ENCODE measurements around the gene DLL4.

Gene DLL4

DNA sequence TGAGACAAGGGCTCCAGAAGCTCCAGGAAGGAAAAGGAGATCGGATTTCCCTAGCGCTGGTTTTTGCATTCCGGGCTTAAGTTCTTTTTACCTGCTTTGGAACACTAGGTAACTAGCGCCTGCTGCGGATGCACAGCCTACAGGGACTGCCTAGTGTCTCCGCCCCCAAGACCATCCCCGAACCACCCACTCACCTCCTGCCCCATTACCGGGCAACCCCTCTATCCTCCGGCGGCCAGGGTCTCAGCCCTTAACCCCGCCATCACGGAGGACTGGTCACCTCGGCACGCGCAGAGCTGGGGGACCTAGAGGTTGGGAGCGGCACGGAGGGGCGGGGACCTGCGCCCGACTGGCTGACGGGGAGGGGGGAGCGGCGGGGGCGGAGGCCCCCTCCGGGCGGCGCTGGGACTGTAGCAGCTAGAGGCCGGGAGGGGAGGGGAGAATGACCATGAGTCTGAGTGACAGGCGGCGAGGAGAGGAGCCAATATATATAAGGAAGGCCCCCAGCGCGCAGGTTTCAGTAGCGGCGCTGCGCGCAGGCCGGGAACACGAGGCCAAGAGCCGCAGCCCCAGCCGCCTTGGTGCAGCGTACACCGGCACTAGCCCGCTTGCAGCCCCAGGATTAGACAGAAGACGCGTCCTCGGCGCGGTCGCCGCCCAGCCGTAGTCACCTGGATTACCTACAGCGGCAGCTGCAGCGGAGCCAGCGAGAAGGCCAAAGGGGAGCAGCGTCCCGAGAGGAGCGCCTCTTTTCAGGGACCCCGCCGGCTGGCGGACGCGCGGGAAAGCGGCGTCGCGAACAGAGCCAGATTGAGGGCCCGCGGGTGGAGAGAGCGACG lies at the start of gene DLL4:
Gene DLL4, plus strand, starts transcription at position 520 of the 839 bp plus-strand sequence. CDS start 329 bp downstream, outside the sequence.
- no peak for FAIRE-seq

DNA sequence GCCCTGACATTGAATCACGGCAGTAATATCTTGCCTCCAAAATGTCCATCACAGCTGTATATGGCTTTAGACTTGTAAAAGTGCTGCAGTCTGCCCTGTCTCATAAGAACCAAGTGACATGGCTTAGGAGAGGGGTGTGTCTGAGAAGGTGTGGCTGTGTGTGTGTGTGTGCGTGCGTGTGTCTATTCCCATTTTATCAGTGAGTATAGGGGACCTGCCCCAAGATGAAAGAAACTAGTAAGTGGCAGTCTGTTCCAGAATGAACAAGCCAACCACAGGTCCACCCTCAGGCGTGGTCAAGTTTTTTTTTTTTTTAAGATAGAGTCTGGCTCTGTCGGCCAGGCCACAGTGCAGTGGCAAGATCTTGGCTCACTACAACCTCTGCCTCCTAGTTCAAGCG lies 49.5 kb upstream of the DLL4 start:
- FAIRE-seq = no peak

DNA sequence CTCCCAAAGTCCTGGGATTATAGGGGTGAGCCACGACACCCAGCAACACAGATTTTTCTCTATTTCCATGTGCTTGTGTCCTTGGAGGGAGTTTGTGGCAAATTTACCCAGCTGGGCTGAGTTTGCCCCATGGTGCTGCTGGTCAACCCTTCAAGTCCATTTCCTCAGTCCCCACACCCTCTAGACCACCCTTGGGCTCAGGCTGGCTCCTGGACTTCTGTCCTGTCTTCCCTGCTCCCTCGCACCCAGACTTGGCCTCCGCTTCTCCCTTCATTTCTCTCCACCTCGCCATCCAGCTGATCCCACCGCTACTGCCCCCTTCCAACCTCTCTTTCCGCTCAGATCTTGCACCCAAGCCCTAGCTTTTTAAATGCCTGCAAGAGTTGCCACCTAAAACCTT lies 47.8 kb upstream of the DLL4 start:
- no peak for FAIRE-seq

DNA sequence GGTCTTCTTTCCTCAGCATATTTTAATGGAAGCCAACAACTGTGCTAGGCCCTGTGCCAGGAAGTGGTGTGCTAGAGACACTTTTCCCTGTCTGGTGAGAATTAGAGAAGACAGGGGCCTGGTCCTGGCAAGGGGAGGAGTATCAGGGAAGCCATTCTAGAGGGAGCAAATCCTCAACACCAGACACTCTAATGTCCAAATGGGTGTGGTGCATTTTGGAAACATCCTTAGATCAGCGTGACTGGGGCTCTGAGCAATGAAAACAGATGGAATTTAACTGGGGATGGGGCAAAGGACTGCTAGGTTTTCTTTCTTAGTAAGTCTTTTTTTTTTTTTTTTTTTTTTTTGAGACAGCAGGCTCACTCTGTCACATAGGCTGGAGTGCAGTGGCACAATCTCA lies 42.6 kb upstream of the DLL4 start:
- no peak for FAIRE-seq

DNA sequence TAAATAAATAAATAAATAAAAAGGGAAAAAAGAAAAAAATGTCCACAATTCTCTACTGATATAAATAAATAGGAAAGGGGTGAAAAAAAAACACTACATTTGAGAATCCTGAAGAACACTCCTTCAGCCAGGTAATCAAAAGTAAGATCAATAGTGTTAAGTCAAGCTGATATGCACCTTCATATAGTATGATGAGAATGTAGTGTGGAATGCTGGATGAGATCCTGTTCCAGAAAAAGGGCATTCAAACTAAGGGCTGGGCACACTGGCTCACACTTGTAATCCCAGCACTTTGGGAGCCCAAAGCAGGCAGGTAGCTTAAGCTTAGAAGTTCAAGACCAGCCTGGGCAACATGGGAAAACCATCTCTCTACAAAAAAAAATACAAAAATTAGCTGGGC lies 40.0 kb upstream of the DLL4 start:
- no peak for FAIRE-seq

DNA sequence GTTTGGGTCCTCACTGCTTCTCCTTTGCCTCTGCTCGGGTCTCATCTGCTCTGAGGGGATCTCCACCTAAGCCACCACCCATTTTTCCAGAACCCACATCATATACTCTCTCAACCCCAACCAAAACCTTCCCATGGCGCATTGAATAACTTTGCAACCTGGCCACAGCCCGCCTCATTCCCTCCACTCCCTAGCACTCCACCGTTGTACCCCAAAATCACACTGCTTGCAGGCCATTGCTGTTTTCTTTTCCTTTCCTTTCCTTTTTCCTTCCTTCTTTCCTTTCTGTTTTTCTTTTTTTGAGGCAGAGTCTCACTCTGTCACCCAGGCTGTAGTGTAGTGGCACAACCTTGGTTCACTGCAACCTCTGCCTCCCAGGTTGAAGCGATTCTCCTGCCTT lies 38.0 kb upstream of the DLL4 start:
- FAIRE-seq = no peak

DNA sequence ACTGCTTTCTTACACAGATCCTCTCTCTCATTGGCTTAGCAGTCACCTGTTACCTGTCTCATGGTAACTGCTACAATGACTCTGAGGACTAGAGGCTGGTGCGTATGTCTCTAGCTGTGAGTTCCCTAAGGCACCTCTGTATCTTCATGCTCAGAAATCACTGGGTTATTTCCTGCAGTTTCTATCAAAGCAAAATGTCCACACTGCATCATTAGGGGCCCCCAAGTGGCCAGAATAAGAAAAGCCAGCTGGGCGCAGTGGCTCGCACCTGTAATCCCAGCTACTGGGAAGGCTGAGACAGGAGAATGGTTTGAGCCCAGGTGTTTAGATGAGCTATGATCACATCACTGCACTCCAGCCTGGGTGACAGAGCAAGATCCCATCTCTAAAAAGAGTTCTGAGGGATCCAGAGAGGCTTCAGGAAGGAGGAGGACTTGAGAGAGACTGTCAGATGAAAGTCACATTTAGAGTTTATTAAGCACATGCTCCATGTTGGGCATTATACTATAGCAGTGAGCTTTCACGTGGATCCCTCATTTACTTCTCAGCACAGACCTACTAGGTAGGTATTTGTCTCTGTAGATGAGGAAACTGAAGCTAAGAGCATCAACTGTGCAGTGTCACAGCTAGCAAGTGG lies 37.2 kb upstream of the DLL4 start:
- no peak for FAIRE-seq

DNA sequence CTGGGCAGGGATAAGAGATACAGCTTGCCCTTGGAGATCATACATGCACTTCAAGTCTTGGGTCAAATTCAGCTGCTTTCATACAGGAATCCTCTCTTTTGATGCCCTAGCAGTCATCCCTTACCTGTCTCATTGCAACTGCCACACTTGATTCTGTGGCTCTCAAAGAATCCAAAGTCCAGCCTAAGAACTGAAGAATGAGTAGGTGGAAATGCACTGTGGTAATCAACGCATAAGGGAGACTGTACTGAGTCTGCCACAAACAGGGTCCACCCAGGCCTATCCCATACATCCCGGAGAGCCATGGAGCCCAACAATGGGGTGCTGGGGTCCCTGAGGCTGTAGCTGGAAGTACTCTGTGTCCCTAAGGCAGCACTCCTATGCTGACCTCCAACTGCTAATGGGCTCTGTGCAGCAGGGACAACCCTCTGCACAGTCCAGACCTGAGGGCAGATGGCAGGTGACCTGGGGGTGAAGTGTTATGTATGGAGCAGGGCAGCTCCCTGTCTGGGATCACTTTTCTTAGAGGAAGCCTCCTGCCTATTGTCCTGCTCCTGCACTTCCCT lies 36.6 kb upstream of the DLL4 start:
- no peak for FAIRE-seq

DNA sequence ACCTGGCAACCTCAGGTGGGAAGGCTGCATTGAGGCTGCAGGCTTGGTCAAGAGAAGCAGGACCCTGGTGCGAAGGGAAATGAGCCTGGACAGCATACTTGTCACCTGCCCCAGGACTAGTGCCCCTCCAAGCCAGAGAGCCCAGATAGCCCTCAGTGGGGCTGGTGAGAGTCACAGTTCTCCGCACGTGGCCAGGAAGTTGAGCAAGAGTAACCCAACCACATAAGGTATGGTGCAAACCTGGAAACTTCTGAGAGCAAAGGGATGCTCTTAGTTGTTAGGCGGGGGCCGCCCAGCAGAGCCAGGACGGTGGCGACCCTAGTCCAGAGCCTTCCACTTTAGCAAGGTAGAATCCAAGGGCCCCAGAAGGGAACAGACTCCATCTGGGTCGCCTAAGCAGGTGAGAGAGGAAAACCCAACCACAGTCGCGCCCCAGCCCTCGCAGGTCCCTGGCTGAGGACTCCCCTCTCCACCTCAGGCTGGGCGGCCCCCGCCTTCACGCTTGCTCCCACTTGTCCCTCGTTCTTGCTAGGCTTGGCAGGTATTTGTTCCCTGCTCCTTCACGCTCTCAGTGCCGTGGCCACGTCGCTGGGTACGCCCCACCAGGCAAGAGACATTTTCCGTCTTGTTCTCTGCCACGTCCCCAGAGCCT lies 36.0 kb upstream of the DLL4 start:
- FAIRE-seq = no peak

DNA sequence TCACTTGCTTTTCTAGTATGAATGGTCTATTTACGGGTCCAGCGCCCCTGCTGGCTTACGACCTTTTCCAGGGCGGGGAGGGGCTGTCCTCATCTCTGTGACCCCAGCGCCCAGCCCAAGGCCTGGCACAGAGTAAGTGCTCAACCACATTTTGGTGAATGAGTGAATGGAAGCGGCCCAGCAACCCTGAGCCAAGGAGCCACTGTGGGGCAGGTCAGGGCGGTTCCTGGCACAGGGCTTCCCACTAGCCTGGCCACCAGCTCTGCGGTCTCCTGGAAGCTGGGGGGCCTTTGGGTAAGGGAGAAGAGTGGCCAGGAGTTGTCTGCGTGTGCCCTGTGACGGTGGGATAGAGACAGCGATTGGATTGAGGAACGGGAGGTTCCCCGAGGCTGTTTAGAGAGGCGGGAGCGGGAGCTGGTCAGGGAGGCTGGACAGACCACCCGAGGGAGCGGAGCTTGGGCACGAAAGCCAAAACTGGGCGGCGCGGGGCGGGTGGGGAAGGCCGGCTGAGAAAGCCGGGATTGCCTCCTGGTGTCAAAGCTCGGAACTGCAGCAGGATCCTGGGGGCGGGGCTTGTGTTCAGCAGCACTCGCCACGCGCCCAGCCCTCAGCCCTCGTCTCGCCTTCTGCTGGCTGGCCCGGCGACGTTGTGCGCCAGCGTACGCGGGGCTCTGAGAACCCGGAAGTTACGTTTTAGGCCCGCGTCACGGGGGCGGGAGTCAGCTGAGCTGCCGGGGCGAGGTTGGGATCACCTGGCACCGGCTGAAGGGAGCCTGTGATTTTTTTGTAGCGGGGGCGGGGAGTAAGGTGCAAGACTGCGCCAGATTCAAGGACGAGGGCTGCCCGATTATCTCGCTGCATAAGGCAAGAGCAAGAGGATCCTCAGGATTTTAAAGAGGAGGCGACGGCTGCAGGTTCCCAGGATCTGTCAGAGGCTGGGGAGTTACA lies 35.1 kb upstream of the DLL4 start, which contains the start of gene VPS18:
Gene VPS18, plus strand, starts transcription at position 718 of the 948 bp plus-strand sequence. CDS start 319 bp downstream, outside the sequence.
- peak; percentile 89 for FAIRE-seq

DNA sequence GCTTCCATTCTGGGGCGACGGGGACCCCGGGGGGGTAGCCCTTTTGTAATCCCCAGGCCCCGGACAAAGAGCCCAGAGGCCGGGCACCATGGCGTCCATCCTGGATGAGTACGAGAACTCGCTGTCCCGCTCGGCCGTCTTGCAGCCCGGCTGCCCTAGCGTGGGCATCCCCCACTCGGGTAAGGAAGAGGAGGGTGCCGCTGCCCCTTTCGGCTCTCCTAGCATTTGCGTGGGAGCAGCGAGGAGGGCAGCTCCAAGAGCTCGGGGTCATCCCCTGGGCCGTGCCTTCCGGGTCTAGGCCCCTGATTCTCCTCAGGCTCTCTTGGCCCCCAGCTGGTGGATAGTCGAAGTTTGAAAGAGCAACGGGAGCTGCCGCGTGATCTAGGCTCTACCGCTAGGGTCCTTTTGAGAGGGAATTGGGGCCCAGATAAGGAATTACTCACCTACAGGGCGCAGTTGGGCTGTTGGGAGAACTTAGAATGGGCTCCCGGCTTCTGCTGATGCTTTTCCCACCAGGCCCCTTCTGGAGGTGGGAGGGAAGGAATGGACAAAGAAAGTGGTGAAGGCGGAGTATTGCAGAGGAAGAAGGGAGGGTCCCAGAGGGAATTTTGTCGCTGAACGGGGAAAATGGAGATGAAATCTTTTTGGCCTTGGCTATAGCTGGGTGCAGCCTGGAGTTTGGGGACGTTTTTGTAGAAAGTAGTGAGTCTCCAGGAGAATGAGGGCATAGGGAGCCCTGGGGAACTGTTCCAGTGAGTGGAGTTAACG lies 34.3 kb upstream of the DLL4 start:
- FAIRE-seq = no peak

DNA sequence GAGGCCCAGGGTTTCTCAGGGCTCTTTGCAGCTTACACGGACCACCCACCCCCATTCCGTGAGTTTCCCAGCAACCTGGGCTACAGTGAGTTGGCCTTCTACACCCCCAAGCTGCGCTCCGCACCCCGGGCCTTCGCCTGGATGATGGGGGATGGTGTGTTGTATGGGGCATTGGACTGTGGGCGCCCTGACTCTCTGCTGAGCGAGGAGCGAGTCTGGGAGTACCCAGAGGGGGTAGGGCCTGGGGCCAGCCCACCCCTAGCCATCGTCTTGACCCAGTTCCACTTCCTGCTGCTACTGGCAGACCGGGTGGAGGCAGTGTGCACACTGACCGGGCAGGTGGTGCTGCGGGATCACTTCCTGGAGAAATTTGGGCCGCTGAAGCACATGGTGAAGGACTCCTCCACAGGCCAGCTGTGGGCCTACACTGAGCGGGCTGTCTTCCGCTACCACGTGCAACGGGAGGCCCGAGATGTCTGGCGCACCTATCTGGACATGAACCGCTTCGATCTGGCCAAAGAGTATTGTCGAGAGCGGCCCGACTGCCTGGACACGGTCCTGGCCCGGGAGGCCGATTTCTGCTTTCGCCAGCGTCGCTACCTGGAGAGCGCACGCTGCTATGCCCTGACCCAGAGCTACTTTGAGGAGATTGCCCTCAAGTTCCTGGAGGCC lies 29.5 kb upstream of the DLL4 start:
- FAIRE-seq = no peak

DNA sequence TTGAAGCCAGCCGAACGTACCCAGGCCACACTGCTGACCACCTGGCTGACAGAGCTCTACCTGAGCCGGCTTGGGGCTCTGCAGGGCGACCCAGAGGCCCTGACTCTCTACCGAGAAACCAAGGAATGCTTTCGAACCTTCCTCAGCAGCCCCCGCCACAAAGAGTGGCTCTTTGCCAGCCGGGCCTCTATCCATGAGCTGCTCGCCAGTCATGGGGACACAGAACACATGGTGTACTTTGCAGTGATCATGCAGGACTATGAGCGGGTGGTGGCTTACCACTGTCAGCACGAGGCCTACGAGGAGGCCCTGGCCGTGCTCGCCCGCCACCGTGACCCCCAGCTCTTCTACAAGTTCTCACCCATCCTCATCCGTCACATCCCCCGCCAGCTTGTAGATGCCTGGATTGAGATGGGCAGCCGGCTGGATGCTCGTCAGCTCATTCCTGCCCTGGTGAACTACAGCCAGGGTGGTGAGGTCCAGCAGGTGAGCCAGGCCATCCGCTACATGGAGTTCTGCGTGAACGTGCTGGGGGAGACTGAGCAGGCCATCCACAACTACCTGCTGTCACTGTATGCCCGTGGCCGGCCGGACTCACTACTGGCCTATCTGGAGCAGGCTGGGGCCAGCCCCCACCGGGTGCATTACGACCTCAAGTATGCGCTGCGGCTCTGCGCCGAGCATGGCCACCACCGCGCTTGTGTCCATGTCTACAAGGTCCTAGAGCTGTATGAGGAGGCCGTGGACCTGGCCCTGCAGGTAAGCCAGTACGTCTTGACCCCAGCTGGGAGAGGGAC lies 28.7 kb upstream of the DLL4 start:
- FAIRE-seq = no peak

DNA sequence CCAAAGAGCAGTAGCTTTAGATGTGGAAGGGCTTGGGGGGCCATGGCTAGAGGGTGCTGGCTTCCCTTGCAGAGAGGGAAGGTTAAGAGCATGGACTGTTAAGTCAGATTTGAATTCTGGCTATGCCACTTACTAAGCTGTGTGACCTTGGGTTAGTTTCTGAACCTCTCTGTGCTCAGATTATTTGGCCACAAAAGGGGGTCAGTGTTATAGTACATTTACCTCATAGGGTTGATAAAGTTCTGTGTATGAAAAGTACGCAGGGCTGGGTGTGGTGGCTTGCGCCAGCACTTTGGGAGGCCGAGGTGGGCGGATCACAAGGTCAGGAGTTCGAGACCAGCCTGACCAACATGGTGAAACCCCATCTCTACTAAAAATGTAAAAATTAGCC lies 28.1 kb upstream of the DLL4 start:
- no peak for FAIRE-seq

DNA sequence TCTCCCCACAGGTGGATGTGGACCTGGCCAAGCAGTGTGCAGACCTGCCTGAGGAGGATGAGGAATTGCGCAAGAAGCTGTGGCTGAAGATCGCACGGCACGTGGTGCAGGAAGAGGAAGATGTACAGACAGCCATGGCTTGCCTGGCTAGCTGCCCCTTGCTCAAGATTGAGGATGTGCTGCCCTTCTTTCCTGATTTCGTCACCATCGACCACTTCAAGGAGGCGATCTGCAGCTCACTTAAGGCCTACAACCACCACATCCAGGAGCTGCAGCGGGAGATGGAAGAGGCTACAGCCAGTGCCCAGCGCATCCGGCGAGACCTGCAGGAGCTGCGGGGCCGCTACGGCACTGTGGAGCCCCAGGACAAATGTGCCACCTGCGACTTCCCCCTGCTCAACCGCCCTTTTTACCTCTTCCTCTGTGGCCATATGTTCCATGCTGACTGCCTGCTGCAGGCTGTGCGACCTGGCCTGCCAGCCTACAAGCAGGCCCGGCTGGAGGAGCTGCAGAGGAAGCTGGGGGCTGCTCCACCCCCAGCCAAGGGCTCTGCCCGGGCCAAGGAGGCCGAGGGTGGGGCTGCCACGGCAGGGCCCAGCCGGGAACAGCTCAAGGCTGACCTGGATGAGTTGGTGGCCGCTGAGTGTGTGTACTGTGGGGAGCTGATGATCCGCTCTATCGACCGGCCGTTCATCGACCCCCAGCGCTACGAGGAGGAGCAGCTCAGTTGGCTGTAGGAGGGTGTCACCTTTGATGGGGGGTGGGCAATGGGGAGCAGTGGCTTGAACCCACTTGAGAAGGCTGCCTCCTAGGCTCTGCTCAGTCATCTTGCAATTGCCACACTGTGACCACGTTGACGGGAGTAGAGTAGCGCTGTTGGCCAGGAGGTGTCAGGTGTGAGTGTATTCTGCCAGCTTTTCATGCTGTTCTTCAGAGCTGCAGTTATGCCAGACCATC lies 26.3 kb upstream of the DLL4 start:
- FAIRE-seq = no peak

DNA sequence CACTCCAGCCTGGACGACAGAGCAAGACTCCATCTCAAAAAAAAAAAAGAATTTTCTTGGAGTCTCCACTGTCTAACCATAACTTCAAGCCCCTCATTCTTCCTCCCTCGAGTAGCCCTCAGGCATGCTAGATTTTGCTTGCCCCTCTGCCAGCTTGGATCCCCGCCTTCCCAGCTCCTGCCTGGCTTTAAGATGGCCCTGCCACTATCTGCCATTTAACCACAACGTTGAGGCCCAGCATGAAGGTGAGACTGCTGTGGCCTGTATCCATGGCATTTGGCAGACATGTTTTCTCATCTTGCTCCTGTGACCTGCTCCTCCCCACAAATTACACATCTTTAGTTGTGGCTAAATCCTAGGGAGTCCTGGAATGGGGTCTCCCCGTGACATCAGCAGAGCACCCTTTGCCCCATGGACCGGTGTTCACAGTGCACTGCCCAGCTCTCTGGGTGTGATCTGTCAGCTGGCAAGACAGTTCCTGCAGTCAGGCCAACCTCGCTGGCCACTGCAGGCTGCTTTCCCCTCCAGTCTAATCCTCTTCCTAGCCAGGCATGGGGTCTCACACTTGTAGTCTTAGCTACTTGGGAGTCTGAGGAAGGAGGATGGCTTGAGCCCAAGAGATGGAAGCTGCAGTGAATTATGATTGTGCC lies 24.5 kb upstream of the DLL4 start:
- FAIRE-seq = no peak

DNA sequence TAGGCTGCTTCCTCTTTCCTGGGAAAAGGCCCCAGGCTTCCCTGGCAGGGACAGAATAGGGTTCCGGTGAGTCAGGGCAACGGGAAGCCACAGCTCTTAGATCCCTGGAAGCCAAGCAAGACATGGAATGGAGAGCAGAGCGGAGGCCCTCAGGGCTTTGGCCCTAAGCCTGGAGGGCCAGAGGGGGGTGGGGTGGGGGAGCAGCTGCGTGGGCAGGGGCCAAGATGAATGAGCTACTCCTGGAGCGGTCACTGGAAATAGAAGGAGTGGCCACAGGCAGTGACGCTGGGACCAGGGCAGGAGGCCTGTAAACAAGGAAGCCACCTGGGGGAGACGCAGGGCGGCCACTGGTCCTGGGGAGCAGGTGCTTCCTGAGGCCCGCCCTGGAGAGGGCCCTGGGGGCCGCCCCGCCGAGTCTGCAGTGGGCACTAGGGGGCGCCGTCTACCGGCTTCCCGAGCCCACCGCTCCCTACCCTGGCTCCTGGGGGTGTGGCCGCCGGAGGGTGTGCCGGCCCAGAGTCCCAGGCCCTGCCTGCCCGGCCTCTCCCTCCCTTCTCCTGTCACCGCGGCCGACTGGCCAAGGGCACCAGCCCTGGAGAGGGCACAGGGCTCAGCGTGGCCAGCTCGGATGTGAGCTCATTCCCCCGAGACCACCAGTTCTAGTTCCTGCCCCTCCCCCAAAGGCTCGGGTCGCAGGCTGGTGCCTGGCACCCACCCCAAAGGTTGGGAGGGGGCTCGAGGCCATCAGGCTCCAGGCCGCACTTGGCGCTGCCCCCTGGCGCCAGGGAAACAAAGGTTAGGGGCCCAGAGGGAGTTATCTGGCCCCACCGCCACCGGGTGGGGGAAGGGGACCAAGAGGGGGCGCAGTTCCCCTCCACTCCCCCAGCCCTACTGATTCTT lies 22.8 kb upstream of the DLL4 start:
- no peak for FAIRE-seq

Measured in endometrium (tissue), 2 donors.